Measurements from ENCODE around the gene IFITM1. TPM values are rescaled to one million over a fixed set of nuclear protein-coding genes. Genes with fewer than 3 reads are reported as not detected.

Gene IFITM1
- total RNA-seq, 2 experiments from 2014 or later = 248 to 285 TPM

GRCh38 chr11:276219-276618 is 37.6 kb upstream of the IFITM1 start:
- Mint-ChIP-seq H3K4me3 (no peak overlapping the region), H3K27ac (no peak overlapping the region), H3K27me3 (peaks cover 9% of the 10 kb centered on the region), H3K36me3 (ENCODE audit: low read depth) (peaks cover 7% of the 10 kb centered on the region), H3K9me3 (ENCODE audit: low read depth) (peaks cover 10% of the 10 kb centered on the region), H3K4me1 (peaks cover 21% of the 10 kb centered on the region)
- ATAC-seq (no peak), DNase-seq (no peak)
- ChIA-PET POLR2A (interaction anchor here (0.6 kb wide), 1 partner anchor 293 kb away, joined by 5 read pairs; no protein-coding TSS in a partner anchor), CTCF (interaction anchor here (1.0 kb wide), 2 partner anchors 9 to 23 kb away, joined by 3 to 4 read pairs; no protein-coding TSS in a partner anchor)
- intact Hi-C loops (cut with DNase I, micrococcal nuclease) = no loop called here

DNA sequence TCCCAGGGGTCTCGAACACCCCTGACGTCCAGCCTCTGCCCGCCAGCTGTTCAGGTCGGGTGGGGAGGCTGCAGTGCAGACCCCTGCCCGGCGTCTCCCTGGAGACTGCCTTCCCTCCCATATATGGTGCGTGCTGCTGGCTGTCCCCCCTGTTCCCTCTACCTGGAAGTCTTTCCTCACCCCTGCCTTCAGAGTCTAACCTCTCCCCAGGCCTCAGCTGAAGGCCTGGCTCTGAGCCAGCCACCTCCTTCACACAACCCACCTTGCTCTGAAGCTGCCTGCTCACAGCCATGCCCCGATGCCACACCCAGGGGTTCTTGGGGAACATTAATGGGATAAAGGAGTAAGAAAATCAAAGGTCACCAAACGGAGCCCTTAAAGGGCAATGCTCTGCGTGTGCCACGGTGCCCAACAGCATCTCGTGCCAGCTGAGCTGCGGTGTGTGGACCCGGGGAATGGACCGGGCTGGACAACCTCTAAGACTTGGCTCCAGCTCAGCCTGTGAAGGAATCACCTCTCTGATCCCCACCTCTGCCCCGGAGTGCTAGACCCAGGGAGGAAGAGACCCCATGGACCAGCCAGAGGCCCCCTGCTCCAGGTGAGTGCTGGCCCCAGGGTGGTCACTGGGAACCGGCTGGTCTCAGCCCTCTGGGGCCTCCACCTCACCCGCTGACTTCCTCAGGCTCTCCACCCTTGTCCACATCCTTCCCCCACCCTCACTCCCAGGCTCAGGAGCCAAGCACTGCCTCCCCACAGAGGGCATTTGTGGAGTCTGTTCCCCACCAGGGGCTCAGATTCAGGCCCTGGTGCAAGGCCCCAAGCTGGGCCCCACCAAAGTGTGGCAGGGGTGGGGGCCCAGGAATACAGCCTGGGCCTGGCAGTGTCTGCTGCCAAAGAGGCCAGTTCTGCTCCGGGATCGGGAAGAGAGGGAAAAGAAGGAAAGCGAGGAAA is 35.6 kb upstream of the IFITM1 start, which contains the start of gene NLRP6:
TSS of gene NLRP6 (plus strand) at position 407 of the 951 bp plus-strand sequence. CDS start at position 570, 163 bp downstream.
- H3K4me3 Mint-ChIP-seq = peak within 1 kb of the TSS; percentile 68
- H3K4me1 Mint-ChIP-seq = peaks cover 39% of the 10 kb centered on the region
- H3K36me3 Mint-ChIP-seq (ENCODE audit: low read depth) = peaks cover 7% of the 10 kb centered on the region
- ChIA-PET CTCF (interaction anchor here (0.7 to 4.0 kb wide), 6 partner anchors 12 to 70 kb away, joined by 3 to 32 read pairs (median 4); no protein-coding TSS in a partner anchor), POLR2A (no interaction called here)
- peaks cover 21% of the 10 kb centered on the region for H3K27me3 Mint-ChIP-seq
- intact Hi-C loops (cut with DNase I, micrococcal nuclease) = no loop called here
- H3K27ac Mint-ChIP-seq = peak within 1 kb of the TSS; percentile 20
- ATAC-seq (no peak), DNase-seq (no peak)
- H3K9me3 Mint-ChIP-seq (ENCODE audit: low read depth) = peaks cover 10% of the 10 kb centered on the region

GRCh38 chr11:279040-279965 is 34.5 kb upstream of the IFITM1 start:
- POLR2A ChIA-PET = interaction anchor here (1.6 kb wide), 1 partner anchor 72 kb away, joined by 4 read pairs; the partner anchor contains the start of genes BET1L and RIC8A
- DNase-seq (no peak), ATAC-seq (no peak)
- Mint-ChIP-seq H3K4me3 (peak overlapping the region; percentile 68), H3K27ac (no peak overlapping the region), H3K4me1 (peaks cover 44% of the 10 kb centered on the region), H3K9me3 (ENCODE audit: low read depth) (peaks cover 10% of the 10 kb centered on the region), H3K27me3 (peaks cover 21% of the 10 kb centered on the region), H3K36me3 (ENCODE audit: low read depth) (peaks cover 7% of the 10 kb centered on the region)
- CTCF ChIA-PET = interaction anchor here (0.7 to 4.0 kb wide), 6 partner anchors 16 to 80 kb away, joined by 3 to 32 read pairs (median 4); no protein-coding TSS in a partner anchor
- intact Hi-C loops (cut with DNase I, micrococcal nuclease) = no loop called here

GRCh38 chr11:279966-280705 is 33.7 kb upstream of the IFITM1 start:
- Mint-ChIP-seq H3K36me3 (ENCODE audit: low read depth) (peaks cover 7% of the 10 kb centered on the region), H3K4me3 (peak overlapping the region; percentile 65), H3K27ac (no peak overlapping the region), H3K9me3 (ENCODE audit: low read depth) (peaks cover 10% of the 10 kb centered on the region), H3K4me1 (peaks cover 44% of the 10 kb centered on the region), H3K27me3 (peaks cover 21% of the 10 kb centered on the region)
- ChIA-PET CTCF (interaction anchor here (0.5 to 4.0 kb wide), 8 partner anchors 16 to 79 kb away, joined by 3 to 32 read pairs (median 4); no protein-coding TSS in a partner anchor), POLR2A (interaction anchor here (1.1 to 1.6 kb wide), 2 partner anchors 9 to 73 kb away, joined by 3 to 4 read pairs; partner anchors contain the start of genes BET1L and RIC8A)
- peak; percentile 69 for ATAC-seq
- intact Hi-C loops (cut with DNase I, micrococcal nuclease) = loop anchor here in 1 of 2 experiments (1.0 kb wide), 1 partner anchor 11 kb away; no protein-coding TSS in a partner anchor
- peak; percentile 72 for DNase-seq

GRCh38 chr11:280706-281485 is 32.9 kb upstream of the IFITM1 start:
- peak overlapping the region; percentile 58 for H3K27ac Mint-ChIP-seq
- H3K4me3 Mint-ChIP-seq = peak overlapping the region; percentile 65
- peaks cover 9% of the 10 kb centered on the region for H3K9me3 Mint-ChIP-seq (ENCODE audit: low read depth)
- intact Hi-C loops (cut with DNase I, micrococcal nuclease) = loop anchor here in 1 of 2 experiments (1.0 kb wide), 1 partner anchor 12 kb away; no protein-coding TSS in a partner anchor
- CTCF ChIA-PET = interaction anchor here (0.6 to 4.0 kb wide), 9 partner anchors 15 to 82 kb away, joined by 3 to 32 read pairs (median 4); no protein-coding TSS in a partner anchor
- peaks cover 7% of the 10 kb centered on the region for H3K36me3 Mint-ChIP-seq (ENCODE audit: low read depth)
- H3K27me3 Mint-ChIP-seq = peaks cover 21% of the 10 kb centered on the region
- peaks cover 44% of the 10 kb centered on the region for H3K4me1 Mint-ChIP-seq
- ATAC-seq (peak; percentile 38), DNase-seq (peak; percentile 57)
- POLR2A ChIA-PET = interaction anchor here (1.1 kb wide), 1 partner anchor 9 kb away, joined by 3 read pairs; no protein-coding TSS in a partner anchor

GRCh38 chr11:281486-282161 is 32.2 kb upstream of the IFITM1 start:
- H3K9me3 Mint-ChIP-seq (ENCODE audit: low read depth) = peaks cover 5% of the 10 kb centered on the region
- no peak overlapping the region for H3K27ac Mint-ChIP-seq
- DNase-seq (peak; percentile 57), ATAC-seq (no peak)
- intact Hi-C loops (cut with DNase I, micrococcal nuclease) = no loop called here
- ChIA-PET POLR2A (interaction anchor here (1.0 to 1.1 kb wide), 2 partner anchors 8 to 74 kb away, joined by 3 to 4 read pairs; partner anchors contain the start of genes BET1L and RIC8A), CTCF (interaction anchor here (0.6 to 4.0 kb wide), 9 partner anchors 14 to 82 kb away, joined by 3 to 32 read pairs (median 4); no protein-coding TSS in a partner anchor)
- peaks cover 21% of the 10 kb centered on the region for H3K27me3 Mint-ChIP-seq
- H3K36me3 Mint-ChIP-seq (ENCODE audit: low read depth) = peaks cover 3% of the 10 kb centered on the region
- peaks cover 45% of the 10 kb centered on the region for H3K4me1 Mint-ChIP-seq
- peak overlapping the region; percentile 65 for H3K4me3 Mint-ChIP-seq

DNA sequence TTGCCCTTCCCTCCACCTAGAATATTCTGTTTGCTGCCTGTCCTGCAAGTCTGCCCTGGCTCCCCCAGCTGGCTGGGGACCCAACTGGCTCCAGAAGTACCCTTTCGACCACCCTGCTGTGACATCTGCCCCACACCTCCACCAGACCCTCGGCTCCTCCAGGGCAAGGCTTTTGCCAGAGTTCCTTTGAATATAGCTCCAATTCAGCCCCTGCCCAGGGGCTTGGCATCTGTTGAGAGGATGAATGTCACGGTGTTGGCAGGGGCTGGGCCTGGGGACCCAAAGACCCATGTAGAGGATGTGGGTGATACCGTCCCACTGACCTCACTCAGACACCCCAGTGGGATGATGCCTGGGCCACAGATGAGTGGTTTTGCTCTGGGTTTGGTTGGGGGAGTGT is 31.7 kb upstream of the IFITM1 start:
- POLR2A ChIA-PET = interaction anchor here (1.0 kb wide), 1 partner anchor 74 kb away, joined by 4 read pairs; the partner anchor contains the start of genes BET1L and RIC8A
- Mint-ChIP-seq H3K9me3 (ENCODE audit: low read depth) (peaks cover 1% of the 10 kb centered on the region), H3K27ac (no peak overlapping the region), H3K4me3 (peak overlapping the region; percentile 65), H3K4me1 (peaks cover 50% of the 10 kb centered on the region), H3K36me3 (ENCODE audit: low read depth) (no peaks in the 10 kb centered on the region), H3K27me3 (peaks cover 21% of the 10 kb centered on the region)
- intact Hi-C loops (cut with DNase I, micrococcal nuclease) = no loop called here
- no peak for ATAC-seq
- CTCF ChIA-PET = interaction anchor here (1.2 to 4.0 kb wide), 4 partner anchors 23 to 35 kb away, joined by 3 to 32 read pairs (median 6); no protein-coding TSS in a partner anchor
- DNase-seq = peak; percentile 4

DNA sequence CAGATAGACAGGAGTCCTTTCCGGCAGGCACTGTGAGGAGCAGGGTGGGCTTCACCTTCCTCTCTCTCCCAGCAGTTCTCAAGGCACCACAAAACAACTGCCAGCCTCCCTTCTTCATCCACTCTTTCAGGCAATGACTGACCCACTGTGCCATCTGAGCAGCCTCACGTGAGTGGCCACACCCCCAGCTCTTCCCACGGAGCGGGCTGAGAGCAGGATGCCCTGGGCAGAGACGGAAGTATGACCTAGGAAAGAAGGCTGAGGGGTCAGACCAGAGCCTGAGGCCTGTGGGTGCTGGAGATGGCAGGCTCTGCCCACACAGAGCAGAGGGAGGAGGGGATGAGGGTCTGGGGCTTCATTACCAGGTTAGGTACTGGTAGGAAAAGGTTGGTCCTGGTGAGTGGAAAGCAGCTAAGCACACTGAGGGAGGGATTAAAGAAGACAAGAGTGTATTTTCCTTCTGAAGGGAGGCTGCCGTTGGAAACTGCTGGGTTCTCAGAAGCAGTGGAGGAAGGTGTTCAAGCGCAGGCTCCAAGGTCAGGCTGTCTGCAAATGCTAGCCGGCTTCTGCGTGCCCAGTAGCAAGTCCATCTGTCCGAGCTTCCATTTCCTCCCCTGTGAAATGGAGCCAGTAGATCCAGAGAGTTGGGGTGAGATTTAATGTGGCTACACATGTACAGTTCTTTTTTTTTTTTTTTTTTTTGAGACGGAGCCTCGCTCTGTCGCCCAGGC is 31.0 kb upstream of the IFITM1 start:
- H3K27ac Mint-ChIP-seq = no peak overlapping the region
- H3K9me3 Mint-ChIP-seq (ENCODE audit: low read depth) = no peaks in the 10 kb centered on the region
- ChIA-PET POLR2A (interaction anchor here (0.8 to 1.0 kb wide), 2 partner anchors 75 to 76 kb away, joined by 3 to 4 read pairs; partner anchors contain the start of genes BET1L and RIC8A), CTCF (interaction anchor here (1.1 to 2.3 kb wide), 5 partner anchors 22 to 66 kb away, joined by 3 to 8 read pairs (median 5); no protein-coding TSS in a partner anchor)
- H3K27me3 Mint-ChIP-seq = peaks cover 21% of the 10 kb centered on the region
- no peak overlapping the region for H3K4me3 Mint-ChIP-seq
- H3K4me1 Mint-ChIP-seq = peaks cover 50% of the 10 kb centered on the region
- ATAC-seq = no peak
- peaks cover under 1% of the 10 kb centered on the region for H3K36me3 Mint-ChIP-seq (ENCODE audit: low read depth)
- intact Hi-C loops (cut with DNase I, micrococcal nuclease) = no loop called here
- peak; percentile 4 for DNase-seq

Data from activated CD4-positive, alpha-beta T cell treated with anti-CD3 and anti-CD28 coated beads for 36 hours (primary cell).